Measurements from ENCODE around the gene CBX1. TPM values are rescaled to one million over a fixed set of nuclear protein-coding genes. Genes with fewer than 3 reads are reported as not detected.

Gene CBX1
- total and polyA plus RNA-seq, 2 experiments from 2014 or later = 127 to 223 TPM

DNA sequence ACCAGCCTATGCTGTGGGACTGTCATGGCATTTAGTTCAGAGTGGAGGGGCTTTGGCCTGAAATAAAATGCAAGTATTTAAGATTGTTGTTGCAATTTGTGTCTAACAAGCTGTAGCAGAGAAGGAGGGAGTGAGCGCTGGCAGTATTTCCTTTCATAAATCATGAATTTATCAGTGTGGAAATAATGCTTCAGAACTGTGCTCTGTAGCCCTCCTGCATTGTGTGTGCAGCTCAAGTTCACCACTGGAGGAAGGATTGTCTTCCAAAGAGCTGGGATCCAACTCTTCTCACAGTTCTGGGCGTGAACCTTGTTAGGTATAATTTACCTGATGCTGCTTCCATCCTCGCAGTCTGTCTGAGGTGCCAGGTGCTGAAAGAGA is 21.4 kb upstream of the CBX1 start (continued):
- TF ChIP-seq, protein P1, sequence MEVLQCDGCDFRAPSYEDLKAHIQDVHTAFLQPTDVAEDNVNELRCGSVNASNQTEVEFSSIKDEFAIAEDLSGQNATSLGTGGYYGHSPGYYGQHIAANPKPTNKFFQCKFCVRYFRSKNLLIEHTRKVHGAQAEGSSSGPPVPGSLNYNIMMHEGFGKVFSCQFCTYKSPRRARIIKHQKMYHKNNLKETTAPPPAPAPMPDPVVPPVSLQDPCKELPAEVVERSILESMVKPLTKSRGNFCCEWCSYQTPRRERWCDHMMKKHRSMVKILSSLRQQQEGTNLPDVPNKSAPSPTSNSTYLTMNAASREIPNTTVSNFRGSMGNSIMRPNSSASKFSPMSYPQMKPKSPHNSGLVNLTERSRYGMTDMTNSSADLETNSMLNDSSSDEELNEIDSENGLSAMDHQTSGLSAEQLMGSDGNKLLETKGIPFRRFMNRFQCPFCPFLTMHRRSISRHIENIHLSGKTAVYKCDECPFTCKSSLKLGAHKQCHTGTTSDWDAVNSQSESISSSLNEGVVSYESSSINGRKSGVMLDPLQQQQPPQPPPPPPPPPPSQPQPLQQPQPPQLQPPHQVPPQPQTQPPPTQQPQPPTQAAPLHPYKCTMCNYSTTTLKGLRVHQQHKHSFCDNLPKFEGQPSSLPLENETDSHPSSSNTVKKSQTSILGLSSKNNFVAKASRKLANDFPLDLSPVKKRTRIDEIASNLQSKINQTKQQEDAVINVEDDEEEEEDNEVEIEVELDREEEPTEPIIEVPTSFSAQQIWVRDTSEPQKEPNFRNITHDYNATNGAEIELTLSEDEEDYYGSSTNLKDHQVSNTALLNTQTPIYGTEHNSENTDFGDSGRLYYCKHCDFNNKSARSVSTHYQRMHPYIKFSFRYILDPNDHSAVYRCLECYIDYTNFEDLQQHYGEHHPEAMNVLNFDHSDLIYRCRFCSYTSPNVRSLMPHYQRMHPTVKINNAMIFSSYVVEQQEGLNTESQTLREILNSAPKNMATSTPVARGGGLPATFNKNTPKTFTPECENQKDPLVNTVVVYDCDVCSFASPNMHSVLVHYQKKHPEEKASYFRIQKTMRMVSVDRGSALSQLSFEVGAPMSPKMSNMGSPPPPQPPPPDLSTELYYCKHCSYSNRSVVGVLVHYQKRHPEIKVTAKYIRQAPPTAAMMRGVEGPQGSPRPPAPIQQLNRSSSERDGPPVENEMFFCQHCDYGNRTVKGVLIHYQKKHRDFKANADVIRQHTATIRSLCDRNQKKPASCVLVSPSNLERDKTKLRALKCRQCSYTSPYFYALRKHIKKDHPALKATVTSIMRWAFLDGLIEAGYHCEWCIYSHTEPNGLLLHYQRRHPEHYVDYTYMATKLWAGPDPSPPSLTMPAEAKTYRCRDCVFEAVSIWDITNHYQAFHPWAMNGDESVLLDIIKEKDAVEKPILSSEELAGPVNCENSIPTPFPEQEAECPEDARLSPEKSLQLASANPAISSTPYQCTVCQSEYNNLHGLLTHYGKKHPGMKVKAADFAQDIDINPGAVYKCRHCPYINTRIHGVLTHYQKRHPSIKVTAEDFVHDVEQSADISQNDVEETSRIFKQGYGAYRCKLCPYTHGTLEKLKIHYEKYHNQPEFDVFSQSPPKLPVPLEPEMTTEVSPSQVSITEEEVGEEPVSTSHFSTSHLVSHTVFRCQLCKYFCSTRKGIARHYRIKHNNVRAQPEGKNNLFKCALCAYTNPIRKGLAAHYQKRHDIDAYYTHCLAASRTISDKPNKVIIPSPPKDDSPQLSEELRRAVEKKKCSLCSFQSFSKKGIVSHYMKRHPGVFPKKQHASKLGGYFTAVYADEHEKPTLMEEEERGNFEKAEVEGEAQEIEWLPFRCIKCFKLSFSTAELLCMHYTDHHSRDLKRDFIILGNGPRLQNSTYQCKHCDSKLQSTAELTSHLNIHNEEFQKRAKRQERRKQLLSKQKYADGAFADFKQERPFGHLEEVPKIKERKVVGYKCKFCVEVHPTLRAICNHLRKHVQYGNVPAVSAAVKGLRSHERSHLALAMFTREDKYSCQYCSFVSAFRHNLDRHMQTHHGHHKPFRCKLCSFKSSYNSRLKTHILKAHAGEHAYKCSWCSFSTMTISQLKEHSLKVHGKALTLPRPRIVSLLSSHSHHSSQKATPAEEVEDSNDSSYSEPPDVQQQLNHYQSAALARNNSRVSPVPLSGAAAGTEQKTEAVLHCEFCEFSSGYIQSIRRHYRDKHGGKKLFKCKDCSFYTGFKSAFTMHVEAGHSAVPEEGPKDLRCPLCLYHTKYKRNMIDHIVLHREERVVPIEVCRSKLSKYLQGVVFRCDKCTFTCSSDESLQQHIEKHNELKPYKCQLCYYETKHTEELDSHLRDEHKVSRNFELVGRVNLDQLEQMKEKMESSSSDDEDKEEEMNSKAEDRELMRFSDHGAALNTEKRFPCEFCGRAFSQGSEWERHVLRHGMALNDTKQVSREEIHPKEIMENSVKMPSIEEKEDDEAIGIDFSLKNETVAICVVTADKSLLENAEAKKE (CRISPR knock-in tag; IDR thresholded peaks at IDR 0.05) = no peak
- TF ChIP-seq CREB1 (CRISPR knock-in tag; IDR thresholded peaks at IDR 0.05; ENCODE audit: low read depth) (no peak), EZH2 (IDR thresholded peaks at IDR 0.05; ENCODE audit: low read depth, unreplicated experiment) (no peak), NANOG (IDR thresholded peaks at IDR 0.05; ENCODE audit: borderline replicate concordance) (no peak)
- TF ChIP-seq, protein P2, sequence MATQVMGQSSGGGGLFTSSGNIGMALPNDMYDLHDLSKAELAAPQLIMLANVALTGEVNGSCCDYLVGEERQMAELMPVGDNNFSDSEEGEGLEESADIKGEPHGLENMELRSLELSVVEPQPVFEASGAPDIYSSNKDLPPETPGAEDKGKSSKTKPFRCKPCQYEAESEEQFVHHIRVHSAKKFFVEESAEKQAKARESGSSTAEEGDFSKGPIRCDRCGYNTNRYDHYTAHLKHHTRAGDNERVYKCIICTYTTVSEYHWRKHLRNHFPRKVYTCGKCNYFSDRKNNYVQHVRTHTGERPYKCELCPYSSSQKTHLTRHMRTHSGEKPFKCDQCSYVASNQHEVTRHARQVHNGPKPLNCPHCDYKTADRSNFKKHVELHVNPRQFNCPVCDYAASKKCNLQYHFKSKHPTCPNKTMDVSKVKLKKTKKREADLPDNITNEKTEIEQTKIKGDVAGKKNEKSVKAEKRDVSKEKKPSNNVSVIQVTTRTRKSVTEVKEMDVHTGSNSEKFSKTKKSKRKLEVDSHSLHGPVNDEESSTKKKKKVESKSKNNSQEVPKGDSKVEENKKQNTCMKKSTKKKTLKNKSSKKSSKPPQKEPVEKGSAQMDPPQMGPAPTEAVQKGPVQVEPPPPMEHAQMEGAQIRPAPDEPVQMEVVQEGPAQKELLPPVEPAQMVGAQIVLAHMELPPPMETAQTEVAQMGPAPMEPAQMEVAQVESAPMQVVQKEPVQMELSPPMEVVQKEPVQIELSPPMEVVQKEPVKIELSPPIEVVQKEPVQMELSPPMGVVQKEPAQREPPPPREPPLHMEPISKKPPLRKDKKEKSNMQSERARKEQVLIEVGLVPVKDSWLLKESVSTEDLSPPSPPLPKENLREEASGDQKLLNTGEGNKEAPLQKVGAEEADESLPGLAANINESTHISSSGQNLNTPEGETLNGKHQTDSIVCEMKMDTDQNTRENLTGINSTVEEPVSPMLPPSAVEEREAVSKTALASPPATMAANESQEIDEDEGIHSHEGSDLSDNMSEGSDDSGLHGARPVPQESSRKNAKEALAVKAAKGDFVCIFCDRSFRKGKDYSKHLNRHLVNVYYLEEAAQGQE (IDR thresholded peaks at IDR 0.05; ENCODE audit: unreplicated experiment) = no peak

Data from GM23338 (cell line).